Measurements from ENCODE around the gene NEUROD6.

The NEUROD6 gene

GRCh38 chr7:31340603-31341002 lies at the start of gene NEUROD6:
Gene NEUROD6, minus strand, starts transcription at chr7:31340726. Its CDS starts 1,458 bp downstream, at chr7:31339268.
- no peak within 1 kb of the TSS for H3K4me3 ChIP-seq
- no peak within 1 kb of the TSS for H3K27ac ChIP-seq

DNA sequence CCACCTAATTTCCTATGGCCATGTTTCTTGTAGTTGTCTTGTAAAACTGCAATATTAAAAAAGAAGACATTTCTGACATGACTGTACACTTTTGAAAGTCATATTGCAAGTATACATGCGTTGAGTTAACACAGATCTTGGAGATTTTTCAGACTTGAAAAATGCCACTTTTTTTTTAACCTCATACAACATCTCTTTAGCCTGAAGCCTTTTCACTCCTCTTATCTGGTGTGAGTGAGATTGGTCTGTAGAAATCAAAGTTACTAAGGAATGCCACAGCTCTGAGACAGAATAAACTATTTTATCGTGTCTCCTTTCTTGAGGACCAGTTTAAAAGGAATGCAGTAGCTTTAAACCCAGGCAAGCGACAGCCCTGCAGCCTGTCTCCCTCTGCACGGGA lies 43.9 kb upstream of the NEUROD6 start:
- H3K4me3 ChIP-seq = no peak overlapping the region
- H3K27ac ChIP-seq = no peak overlapping the region

- Histone ChIP-seq H3K4me3 (no peak overlapping the region), H3K27ac (no peak overlapping the region)
Observed at GRCh38 chr7:31382722-31383121, 42.2 kb upstream of the NEUROD6 start.

- Histone ChIP-seq H3K4me3 (no peak overlapping the region), H3K27ac (no peak overlapping the region)
Observed at GRCh38 chr7:31373337-31374289, 33.1 kb upstream of the NEUROD6 start.

DNA sequence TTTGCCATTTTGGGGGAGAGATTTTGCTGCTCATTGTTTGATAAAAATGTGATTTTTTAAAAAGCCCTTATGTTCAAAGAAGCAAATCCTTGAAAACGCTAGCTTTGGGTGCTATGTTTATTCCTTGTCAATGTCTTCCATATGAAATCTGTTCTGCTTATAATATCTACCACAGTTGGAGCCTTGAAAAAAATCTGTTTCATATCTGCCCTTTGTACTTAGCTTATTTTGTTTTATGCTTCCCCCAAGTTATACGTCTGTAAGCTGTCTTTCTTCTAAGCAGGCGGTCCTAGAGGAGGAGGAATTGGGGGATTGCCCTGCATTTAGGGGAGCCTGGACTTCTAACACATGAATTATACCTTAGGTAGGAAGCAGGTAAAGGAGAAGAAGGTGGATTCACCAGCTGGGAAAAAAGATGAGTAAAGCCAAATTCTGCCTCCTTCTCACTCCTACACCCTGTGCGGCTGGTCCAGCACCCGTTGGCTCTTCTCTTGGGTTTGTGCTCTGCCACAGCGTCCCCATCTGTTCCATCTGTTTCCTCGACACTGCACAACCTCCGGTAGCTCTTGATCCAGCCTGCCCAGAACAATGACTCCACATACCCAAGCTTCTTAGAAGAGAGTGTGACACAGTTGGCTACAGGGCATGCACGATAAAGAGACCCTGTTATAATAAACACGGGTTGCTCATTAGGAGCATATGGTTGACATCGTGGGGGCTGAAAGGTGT lies 31.9 kb upstream of the NEUROD6 start:
- H3K4me3 ChIP-seq = no peak overlapping the region
- H3K27ac ChIP-seq = no peak overlapping the region

DNA sequence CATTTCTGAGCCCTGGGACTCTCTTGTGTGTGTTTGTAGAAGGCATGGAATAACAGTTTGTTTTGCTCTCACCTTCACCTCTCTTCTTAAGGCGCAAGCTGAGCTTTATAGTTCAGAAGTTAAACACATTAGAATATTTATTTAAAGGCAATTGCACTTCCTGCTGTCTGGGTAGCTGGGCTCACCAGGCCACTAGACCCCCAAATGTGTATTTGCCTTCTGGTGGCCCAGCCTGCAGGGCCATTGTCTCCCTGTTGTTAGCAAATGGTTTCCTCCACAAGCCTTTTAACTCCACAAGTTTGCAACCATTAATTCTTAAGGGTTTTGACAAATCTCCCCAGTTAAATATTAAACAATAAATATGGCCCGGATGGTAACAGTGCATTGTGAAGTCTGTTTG lies 31.1 kb upstream of the NEUROD6 start:
- H3K4me3 ChIP-seq = no peak overlapping the region
- H3K27ac ChIP-seq = no peak overlapping the region

DNA sequence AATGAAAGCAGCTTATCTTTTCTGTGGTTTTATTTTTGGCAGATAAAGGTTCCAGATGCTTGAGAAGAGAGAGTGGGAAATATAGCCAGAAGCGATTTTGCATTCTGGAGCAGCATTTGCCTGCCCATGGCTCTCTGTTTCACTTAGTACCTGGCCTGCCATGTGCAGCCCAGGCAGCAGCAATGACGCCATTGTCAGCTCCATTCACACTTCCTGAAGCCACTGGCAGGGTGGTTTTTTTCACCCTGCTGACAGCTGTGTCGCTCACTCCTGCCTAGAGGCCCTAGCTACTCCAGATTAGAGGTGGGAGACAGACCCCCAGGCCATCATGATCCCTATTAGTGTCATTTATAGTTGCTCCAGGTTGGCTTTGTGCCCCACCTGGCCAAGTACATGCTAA lies 30.1 kb upstream of the NEUROD6 start:
- no peak overlapping the region for H3K27ac ChIP-seq
- no peak overlapping the region for H3K4me3 ChIP-seq

DNA sequence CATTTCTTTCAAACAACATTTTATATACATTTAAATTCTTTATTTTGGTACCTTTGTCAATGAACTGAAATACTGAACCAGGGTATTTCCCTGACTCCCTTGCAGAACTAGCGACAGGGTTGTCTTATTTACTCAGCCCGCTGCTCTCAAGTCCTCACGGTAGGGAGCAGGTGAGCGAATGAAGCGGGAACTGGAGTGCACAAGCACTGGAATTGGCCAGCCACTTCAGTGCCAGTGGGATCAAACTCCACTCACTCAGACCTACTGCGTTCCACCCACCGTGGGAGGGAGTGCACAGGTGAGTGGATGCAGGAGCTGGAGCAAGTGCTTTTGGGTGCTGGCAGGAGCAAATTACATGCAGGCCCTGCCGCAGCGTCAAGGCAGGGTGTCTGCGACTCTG lies 28.1 kb upstream of the NEUROD6 start:
- H3K27ac ChIP-seq = no peak overlapping the region

GRCh38 chr7:31363496-31363895 lies 23.0 kb upstream of the NEUROD6 start:
- no peak overlapping the region for H3K4me3 ChIP-seq
- no peak overlapping the region for H3K27ac ChIP-seq

More for the DNA sequence above, 28.1 kb upstream of the NEUROD6 start:
- no peak overlapping the region for H3K4me3 ChIP-seq

DNA sequence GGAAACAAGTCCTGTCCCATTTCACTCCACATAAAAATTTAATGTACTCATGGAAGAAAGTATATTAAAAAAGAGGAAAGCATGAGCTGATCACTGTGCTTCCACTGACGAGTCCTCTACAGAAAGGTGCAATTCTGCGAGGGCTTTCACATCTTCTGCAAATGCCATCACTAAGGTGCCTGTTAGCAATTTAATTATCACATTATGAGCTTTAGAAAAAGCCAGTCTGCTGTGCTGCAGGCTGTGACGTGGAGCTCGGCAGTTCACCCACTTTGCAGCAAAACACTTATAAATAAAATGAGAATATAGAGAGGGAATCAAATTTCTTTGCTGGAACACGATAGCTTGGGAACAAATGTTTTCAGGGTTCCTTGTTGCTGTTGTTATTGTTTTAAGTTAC lies 22.5 kb upstream of the NEUROD6 start:
- no peak overlapping the region for H3K4me3 ChIP-seq
- no peak overlapping the region for H3K27ac ChIP-seq

GRCh38 chr7:31362401-31362800 lies 21.9 kb upstream of the NEUROD6 start:
- H3K4me3 ChIP-seq = no peak overlapping the region
- H3K27ac ChIP-seq = no peak overlapping the region

DNA sequence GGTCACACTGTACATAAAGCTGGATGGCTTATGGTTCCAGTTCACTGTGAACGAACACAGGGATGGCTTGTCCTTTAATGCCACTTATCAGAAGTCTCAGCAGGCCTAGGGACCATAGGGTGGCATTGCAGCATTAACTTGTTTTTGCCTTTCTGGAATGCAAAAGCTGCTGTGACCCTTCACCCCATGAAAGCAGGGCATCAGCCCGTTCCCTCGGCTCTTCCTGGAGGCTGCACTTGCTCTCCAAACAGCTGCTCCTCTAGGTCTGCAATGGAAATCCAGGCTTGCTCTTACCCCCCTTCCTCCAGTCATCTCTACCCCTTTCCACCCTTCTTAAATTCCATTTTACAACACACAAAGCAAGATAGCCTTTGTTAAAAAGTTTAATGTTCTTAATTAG lies 17.9 kb upstream of the NEUROD6 start:
- Histone ChIP-seq H3K27ac (no peak overlapping the region), H3K4me3 (no peak overlapping the region)

DNA sequence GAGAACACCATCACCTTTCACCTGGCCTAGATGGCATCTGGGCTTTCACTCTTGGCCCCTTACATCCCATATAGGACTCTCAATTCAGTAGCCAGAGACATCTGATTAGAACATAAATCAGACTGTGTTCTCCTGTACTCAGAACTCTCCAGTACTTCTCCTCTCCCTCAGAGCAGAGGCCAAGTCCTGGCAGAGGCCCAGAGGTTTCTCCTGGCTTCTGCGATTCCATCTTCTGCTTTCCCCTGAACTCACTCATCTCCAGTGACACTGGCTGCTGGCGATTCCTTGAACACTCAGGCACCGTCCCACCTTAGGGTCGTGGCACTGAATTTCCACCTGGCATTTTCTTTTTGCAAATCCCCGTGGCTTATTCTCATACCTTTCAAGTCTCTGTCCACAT lies 4.9 kb upstream of the NEUROD6 start:
- Histone ChIP-seq H3K4me3 (no peak overlapping the region), H3K27ac (no peak overlapping the region)

- H3K27ac ChIP-seq = no peak overlapping the region
- no peak overlapping the region for H3K4me3 ChIP-seq
Observed at GRCh38 chr7:31343516-31344305, 3.2 kb upstream of the NEUROD6 start.

- Histone ChIP-seq H3K27ac (no peak overlapping the region), H3K4me3 (no peak overlapping the region)
Observed at GRCh38 chr7:31341141-31341540, 615 bp upstream of the NEUROD6 start.

DNA sequence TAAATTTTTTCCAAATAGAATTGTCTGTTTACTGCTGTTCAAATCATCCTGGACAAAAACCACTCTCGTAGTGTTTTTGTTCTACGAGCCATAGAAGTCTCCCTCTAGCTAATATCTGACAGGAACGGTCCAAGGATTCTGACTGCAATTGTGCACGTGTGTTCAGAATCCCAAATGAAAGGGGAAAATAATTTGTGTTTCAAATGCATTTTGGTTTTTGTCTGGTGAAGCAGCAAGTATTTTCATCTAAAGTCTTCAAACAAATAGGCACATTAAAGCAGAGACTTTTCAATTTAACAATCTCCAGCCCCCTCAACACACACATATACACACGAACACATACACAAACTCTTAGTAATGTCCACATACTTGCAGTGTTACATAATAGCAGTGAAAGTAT lies 475 bp downstream of the NEUROD6 start:
- H3K4me3 ChIP-seq = no peak overlapping the region

DNA sequence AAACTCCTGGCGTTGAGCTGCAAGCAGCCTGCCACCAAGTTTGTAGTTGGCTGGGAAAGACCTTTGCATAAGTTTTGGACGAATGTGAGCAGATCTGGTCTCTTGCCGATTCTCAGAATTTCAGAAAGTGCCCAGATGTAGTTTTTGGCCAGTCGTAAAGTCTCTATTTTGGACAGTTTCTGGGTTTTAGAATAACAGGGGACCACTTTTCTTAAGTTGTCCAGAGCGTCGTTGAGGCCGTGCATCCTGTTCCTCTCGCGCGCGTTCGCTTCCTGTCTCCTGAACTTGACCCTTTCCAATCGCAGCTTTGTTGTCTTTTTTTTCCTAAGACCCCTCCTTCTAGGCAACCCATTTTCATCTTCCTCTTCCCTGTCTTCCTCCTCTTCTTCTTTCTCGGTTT lies 1.8 kb downstream of the NEUROD6 start:
- Histone ChIP-seq H3K27ac (no peak overlapping the region), H3K4me3 (no peak overlapping the region)

More for the DNA sequence above, 475 bp downstream of the NEUROD6 start:
- no peak overlapping the region for H3K27ac ChIP-seq

- H3K4me3 ChIP-seq = no peak overlapping the region
- no peak overlapping the region for H3K27ac ChIP-seq
Observed at GRCh38 chr7:31337002-31337565, 3.4 kb downstream of the NEUROD6 start.

- no peak overlapping the region for H3K4me3 ChIP-seq
- H3K27ac ChIP-seq = no peak overlapping the region
Observed at GRCh38 chr7:31336202-31337001, 4.1 kb downstream of the NEUROD6 start.
